GM08714 (cell line): Measurements from ENCODE around the gene P2RY11.
A peak's percentile ranks its signal among the peaks of the same experiment; 100 is the strongest.

Experiments used
- H3K4me3 ChIP-seq: fragments of 200-500 bp; sonication (Bioruptor generic); 2 replicates; pipeline ENCODE4 v1.5.1; 2014; ENCODE audit warnings: mild to moderate bottlenecking, low read length, inconsistent platforms
- ZNF274 ChIP-seq: IDR thresholded peaks from 2 replicates; pipeline ENCODE4 v1.6.1; 2012; ENCODE audit warnings: mild to moderate bottlenecking, low read depth, low read length

P2RY11 gene

DNA sequence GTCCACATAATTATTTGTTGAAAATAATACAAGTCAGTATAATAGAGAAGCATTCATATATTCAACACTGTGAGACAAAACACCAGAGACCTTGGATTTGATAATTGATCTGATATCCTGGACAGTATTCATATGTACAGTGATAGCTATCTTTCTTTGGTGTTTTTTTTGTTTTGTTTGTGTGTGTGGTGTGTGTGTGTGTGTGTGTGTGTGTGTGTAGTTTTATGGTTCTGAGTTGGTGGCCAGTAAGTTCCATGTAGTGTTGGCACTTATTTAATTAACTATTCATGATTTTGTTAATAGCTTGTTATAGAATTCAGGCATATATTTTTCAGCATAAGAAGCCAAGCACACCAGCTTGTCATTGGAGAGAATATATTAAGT lies 7.4 kb upstream of the P2RY11 start:
- H3K4me3 ChIP-seq, result no peak overlapping the region
- TF ChIP-seq ZNF274, result no peak

DNA sequence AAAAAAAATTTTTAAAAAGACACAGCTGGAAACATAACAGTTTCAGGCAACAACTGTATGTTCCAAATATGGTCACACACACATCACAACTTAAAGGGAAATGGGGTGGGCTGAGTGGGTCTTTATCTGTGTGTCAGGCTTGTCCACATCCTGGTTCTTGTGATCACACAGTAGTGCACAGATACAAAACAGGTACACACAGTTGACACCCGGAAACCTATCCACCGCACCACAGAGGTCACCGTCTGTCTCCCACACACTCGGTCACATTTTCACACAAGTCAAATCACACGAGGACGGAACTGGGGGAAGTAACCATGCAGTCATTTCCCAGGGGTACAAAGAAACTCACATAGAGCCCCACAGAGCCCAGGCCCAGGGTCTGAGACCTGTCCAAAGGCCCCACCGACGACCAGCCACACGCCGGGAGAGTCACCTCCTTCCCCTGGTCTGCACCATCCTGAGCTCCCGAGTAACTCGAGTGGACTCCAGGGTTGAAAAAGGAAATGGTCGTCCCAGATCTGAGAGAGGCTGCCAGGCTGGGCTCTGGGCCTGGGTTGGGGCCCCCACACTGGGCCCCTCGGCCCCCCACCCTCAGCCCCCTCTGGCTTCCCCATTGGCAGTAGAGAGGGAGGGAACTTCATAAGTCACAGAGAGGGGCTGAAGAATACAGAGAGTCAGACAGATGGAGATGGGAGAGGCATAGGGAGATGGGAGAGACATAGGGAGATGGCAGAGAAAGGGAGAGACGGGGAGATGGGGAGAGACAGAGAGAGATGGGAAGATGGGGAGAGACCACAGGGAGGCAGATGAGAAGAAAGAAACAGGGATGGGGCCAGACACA lies 6.6 kb upstream of the P2RY11 start:
- TF ChIP-seq ZNF274, result no peak

DNA sequence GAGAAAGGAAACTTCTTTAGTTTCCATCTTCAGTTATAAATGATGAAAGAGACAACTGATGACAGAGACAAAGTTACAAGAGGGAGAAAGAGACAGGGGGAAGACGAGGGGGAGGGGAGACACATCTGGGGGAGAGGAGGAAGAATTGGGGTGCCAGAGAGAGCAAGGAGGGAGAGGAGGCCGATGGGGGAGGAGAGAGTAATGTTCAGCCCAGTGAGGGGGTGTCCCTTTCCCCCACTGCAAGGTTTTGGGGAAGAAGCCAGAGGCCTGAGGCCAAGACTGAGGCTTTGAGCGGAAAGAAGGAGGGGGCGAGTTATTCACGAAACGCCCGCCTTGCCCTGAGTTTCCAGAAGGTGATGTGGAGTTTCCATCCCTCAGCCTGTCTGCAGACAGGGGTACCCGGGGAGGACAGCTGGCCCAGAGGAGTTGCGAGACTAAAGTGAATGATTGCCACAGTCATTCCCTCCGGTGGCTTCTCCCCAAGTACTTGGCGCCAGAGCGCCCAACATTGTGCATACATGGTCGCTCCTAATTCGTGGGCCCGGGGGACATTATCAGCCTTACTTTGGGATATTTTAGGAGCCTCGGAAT lies 5.9 kb upstream of the P2RY11 start:
- no peak for TF ChIP-seq ZNF274
- H3K4me3 ChIP-seq, result peak overlapping the region; percentile 39; the same call in 1 of the 2 replicates

More for the DNA sequence above, 6.6 kb upstream of the P2RY11 start:
- H3K4me3 ChIP-seq, result peak overlapping the region; percentile 9; the same call in 1 of the 2 replicates

DNA sequence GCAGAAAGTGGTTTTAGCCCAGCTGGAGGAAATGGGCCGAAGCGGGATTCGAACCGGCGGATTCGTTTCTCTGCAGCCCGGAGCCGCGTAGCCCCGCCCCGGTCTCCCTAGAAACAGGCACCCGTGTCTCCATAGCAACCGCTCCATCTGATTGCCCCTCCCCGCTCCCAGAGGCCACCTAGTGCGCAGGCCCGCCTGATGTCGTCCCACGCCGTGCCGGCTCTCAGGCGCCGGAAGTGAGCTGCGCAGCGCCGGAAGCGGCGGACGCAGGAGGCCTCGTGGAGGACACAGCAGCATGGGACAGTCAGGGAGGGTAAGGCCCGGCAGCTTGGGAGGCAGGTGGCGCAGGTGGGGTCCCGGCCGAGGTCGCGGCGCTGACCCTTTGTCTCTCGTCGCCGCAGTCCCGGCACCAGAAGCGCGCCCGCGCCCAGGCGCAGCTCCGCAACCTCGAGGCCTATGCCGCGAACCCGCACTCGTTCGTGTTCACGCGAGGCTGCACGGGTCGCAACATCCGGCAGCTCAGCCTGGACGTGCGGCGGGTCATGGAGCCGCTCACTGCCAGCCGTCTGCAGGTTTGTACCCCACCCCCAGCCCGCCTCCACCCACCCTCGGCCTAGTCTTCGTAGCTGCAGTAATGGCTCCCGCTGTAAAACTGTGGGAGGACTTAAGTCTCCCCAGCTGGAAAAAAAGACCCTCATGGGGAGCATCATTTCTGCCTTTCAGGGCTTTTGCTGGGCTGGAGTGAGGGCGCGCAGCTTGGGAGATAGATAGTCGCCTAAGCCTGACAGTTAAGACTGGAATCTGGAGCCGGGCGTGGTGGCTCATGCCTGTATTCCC lies 5.2 kb upstream of the P2RY11 start, which contains the start of gene PPAN:
Gene PPAN, plus strand, starts transcription at position 263 of the 837 bp plus-strand sequence. Its CDS starts 33 bp downstream, at position 296.
- H3K4me3 ChIP-seq, result peak within 1 kb of the TSS; percentile 75
- no peak for TF ChIP-seq ZNF274

DNA sequence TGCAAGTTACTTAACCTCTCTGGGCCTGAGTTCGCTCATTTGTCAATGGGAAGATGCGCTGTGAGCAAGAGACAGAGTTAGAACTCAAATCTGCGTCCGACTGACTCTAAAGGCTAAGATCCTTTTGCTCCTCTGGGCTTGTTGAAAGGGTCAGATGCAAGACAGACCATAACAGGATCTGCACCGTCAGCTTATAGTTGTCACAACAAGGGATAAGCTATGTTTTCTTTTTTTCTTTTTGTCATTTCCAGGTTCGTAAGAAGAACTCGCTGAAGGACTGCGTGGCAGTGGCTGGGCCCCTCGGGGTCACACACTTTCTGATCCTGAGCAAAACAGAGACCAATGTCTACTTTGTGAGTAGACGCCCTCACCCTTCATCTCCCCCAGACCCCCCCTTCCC lies 4.2 kb upstream of the P2RY11 start:
- TF ChIP-seq ZNF274, result no peak
- H3K4me3 ChIP-seq, result peak overlapping the region; percentile 75

DNA sequence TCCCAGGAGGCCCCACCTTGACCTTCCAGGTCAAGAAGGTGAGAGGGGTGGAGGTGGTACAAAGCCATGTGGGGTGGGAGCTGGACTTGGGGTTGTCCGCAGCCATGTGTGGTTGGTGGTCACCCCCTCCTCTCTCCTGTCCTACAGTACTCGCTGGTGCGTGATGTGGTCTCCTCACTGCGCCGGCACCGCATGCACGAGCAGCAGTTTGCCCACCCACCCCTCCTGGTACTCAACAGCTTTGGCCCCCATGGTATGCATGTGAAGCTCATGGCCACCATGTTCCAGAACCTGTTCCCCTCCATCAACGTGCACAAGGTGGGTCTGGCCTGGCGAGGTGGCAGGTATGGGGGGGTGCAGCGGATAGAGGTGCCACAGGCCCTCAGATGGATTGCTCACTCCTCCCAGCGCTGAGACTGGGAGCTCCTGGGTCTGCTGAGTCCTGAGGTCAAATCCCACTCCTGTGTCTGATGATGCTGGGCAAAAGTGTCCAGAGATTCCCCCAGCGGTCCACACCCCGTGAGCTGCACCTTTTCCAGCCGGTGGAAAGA lies 3.6 kb upstream of the P2RY11 start:
- TF ChIP-seq ZNF274, result no peak
- H3K4me3 ChIP-seq, result peak overlapping the region; percentile 75; the same call in 1 of the 2 replicates

DNA sequence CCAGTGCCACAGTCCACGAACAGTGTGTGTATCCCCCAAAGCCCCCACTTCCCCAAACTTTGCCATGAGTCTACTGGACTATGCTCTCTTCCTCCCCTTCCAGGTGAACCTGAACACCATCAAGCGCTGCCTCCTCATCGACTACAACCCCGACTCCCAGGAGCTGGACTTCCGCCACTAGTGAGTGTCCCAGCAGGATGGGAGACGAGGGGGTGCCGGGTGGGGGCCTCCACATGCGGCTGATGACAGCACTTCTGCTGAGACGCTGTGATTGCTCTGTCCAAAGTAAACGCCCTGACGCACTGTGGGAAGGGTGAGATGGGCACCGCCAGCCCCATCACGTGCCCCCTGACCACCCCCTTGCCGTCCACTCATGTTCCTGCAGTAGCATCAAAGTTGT lies 2.0 kb upstream of the P2RY11 start:
- H3K4me3 ChIP-seq, result no peak overlapping the region
- TF ChIP-seq ZNF274, result no peak

DNA sequence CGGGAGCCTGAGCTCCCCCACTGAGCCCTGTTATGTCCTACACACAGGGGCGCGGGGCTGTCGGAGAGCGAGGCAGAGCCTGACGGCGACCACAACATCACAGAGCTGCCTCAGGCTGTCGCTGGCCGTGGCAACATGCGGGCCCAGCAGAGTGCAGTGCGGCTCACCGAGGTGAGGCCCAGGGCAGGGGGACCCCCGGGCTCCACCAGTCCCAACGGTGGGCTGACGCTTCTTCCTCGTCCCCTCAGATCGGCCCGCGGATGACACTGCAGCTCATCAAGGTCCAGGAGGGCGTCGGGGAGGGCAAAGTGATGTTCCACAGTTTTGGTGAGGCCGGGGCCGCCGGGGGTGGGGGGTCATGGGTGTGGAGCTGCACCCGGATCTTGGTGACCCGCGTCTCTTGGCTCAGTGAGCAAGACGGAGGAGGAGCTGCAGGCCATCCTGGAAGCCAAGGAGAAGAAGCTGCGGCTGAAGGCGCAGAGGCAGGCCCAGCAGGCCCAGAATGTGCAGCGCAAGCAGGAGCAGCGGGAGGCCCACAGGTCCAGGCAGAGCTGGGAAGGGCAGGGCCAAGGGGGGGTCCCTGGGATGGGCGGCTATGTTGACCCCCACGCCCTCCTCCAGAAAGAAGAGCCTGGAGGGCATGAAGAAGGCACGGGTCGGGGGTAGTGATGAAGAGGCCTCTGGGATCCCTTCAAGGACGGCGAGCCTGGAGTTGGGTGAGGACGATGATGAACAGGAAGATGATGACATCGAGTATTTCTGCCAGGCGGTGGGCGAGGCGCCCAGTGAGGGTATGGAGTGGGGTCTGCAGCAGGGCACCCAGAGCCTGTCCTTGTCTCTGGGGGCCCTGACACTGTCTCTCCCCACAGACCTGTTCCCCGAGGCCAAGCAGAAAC lies 1.2 kb upstream of the P2RY11 start:
- no peak for TF ChIP-seq ZNF274
- H3K4me3 ChIP-seq, result no peak overlapping the region

DNA sequence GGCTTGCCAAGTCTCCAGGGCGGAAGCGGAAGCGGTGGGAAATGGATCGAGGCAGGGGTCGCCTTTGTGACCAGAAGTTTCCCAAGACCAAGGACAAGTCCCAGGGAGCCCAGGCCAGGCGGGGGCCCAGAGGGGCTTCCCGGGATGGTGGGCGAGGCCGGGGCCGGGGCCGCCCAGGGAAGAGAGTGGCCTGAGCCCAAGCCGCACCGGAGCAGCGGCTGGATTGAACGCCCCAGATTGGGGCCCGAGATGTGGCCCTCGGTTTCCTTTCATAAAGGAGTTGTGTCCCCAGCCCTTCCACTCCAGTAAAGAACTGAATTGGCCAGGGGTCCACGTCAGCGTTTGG lies 548 bp upstream of the P2RY11 start:
- TF ChIP-seq ZNF274, result no peak
- H3K4me3 ChIP-seq, result no peak overlapping the region

DNA sequence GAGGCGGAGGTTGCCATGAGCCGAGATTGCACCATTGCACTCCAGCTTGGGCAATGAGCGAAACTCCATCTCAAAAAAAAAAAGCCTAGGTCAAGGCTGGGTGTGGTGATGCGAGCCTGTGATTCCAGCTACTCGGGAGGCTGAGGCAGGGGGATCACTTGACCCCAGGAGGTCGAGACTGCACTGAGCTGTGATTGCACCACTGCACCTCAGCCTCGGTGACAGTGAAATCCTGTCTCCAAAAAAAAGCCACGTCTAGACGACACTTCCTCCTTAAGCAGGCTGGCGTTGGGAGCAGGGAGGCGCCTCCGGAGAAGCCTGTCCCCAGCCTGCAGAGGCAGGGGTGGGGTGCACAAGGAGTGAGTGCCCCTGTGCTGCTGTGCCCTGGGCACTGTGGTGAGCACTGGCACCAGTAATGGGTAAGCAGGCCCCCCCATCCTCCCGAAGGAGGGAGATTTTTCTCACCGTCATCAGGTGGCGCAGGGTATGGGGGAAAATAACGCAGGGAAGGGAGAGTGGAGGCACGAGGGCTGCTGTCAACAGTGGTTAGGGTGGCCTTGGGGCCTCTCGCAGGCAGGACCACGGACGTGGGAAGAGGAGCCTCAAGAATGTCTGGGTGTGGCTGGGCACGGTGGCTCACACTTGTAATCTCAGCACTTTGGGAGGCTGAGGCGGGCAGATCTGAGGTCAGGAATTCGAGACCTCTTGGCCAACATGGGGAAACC lies 706 bp downstream of the P2RY11 start:
- no peak for TF ChIP-seq ZNF274
- H3K4me3 ChIP-seq, result no peak overlapping the region

DNA sequence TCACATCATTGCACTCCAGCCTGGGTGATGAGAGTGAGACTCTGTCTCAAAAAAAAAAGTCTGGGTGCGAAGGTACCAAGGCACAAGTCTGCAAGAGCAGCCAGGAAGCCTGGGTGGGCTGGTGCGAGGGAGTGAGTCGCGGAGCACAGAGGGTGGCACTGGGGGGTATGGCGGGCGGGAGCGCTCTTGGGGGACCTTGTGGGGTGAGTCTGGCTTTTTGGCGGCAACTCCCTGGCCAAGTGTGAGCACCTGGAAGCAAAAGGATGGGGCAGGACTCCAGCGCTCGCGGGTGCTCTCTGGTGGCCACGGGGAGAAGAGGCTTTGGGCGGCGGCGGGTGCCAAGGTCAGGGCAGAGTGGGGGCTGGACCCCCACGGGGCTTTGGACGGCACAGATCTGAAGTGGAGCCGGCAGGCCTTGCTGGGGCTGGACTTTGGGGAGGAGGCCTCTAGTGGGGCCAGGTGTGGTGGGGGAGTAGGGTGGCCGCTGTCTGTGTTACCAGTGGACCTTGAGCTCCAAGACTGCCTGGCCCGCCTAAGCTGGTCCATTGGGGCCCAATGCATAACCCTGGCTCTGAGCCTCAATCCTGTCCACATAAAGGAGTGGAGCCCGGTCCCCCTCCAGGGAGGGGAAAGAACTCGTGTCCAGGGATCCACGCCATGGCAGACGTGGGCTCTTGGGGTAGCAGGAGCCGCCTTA lies 1.6 kb downstream of the P2RY11 start:
- no peak overlapping the region for H3K4me3 ChIP-seq
- no peak for TF ChIP-seq ZNF274

DNA sequence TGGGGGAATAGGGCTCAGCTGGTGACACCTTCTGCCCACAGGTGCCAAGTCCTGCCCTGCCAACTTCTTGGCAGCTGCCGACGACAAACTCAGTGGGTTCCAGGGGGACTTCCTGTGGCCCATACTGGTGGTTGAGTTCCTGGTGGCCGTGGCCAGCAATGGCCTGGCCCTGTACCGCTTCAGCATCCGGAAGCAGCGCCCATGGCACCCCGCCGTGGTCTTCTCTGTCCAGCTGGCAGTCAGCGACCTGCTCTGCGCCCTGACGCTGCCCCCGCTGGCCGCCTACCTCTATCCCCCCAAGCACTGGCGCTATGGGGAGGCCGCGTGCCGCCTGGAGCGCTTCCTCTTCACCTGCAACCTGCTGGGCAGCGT lies 2.1 kb downstream of the P2RY11 start:
- no peak for TF ChIP-seq ZNF274
- no peak overlapping the region for H3K4me3 ChIP-seq
